Measurements from ENCODE around the gene FAN1. TPM values are rescaled to one million over a fixed set of nuclear protein-coding genes. Genes with fewer than 3 reads are reported as not detected.

The FAN1 gene
- total RNA-seq, 1 experiment from 2014 or later = 28.2 TPM

DNA sequence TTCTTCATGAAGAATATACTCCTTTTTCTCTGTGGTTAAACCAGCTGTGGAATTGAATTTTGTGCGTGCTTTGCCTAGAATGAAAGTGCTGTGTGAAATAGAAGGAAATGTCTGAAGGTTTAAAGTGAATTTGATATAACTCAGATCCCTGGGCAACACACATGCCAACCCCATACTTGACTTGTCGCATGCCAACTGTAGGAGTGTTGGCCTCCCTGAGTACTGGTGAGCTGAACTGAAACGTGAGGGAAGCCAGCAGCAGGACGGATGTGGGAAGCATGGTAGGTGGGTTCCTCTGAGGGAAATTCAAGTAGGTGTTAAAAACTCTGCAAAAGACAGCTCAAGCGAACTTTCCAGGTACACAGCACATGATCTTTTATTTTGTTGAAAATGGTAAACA lies 14.7 kb downstream of the FAN1 start:
- no peaks in the 10 kb centered on the region for H4K20me1 ChIP-seq (ENCODE audit: control insufficient read depth, insufficient read depth, insufficient read length)
- H2BK12ac ChIP-seq (ENCODE audit: insufficient read length, low read depth, low read length) = no peak overlapping the region
- H3K4me2 ChIP-seq (ENCODE audit: insufficient read depth, insufficient read length, low read length) = no peak overlapping the region
- H4K5ac ChIP-seq (ENCODE audit: insufficient read length, low read depth, low read length) = no peak overlapping the region
- H2BK15ac ChIP-seq (ENCODE audit: low read depth, low read length) = no peak overlapping the region
- H3K56ac ChIP-seq (ENCODE audit: insufficient read length, low read depth, low read length) = no peak overlapping the region
- no peak overlapping the region for H2BK120ac ChIP-seq (ENCODE audit: low read depth, low read length, poor library complexity, severe bottlenecking)
- Mint-ChIP-seq H3K27ac (peak overlapping the region in 1 of 3 experiments; percentile 61; a peak in 1 of 7 replicates), H3K27me3 (ENCODE audit: low read depth) (no peaks in the 10 kb centered on the region), H3K9me3 (no peaks in the 10 kb centered on the region), H3K36me3 (ENCODE audit: insufficient read depth in 1 of 3, low read depth in 3 of 3) (peaks cover 24 to 65% (median 54%) of the 10 kb centered on the region in 3 experiments; a peak in 6 of 7 replicates), H3K4me1 (peaks cover 29 to 35% of the 10 kb centered on the region in 2 experiments), H3K4me3 (no peak overlapping the region)
- no peak for DNase-seq
- H3T11ph ChIP-seq (ENCODE audit: low read length) = no peak overlapping the region
- no peak overlapping the region for H3K4ac ChIP-seq (ENCODE audit: low read depth, low read length)
- no peaks in the 10 kb centered on the region for H3K9me3 ChIP-seq (ENCODE audit: control insufficient read depth, low read depth, low read length)
- H3K79me1 ChIP-seq (ENCODE audit: insufficient read depth, low read depth, low read length, poor library complexity, severe bottlenecking) = no peaks in the 10 kb centered on the region
- no CpG with 5 or more reads among the region's 5 CpGs for WGBS (ENCODE audit: extremely low coverage, insufficient read length, low lambda C conversion rate)
- H3K27me3 ChIP-seq (ENCODE audit: insufficient read depth, low read length) = no peaks in the 10 kb centered on the region
- no peak overlapping the region for H3K27ac ChIP-seq (ENCODE audit: insufficient read length, low read depth, low read length)
- no peaks in the 10 kb centered on the region for H3K23me2 ChIP-seq (ENCODE audit: insufficient read length, low read depth, low read length, poor library complexity, severe bottlenecking)
- H3K14ac ChIP-seq (ENCODE audit: insufficient read depth, low read length) = no peak overlapping the region
- no peak overlapping the region for H2AK5ac ChIP-seq (ENCODE audit: insufficient read length, low read length)
- H3K79me2 ChIP-seq (ENCODE audit: insufficient read depth, low read length) = no peaks in the 10 kb centered on the region
- H4K91ac ChIP-seq (ENCODE audit: insufficient read length, low read depth, low read length) = no peak overlapping the region
- H3K9ac ChIP-seq (ENCODE audit: extremely low read depth, insufficient read length, low read length) = no peak overlapping the region
- no peak overlapping the region for H3K18ac ChIP-seq (ENCODE audit: insufficient read length, low read depth, low read length)
- H2BK5ac ChIP-seq (ENCODE audit: insufficient read length, low read length) = no peak overlapping the region
- peaks cover 7% of the 10 kb centered on the region; the same call in 1 of the 2 replicates for H3K4me1 ChIP-seq (ENCODE audit: insufficient read depth, low read length)
- TF ChIP-seq, protein P1, sequence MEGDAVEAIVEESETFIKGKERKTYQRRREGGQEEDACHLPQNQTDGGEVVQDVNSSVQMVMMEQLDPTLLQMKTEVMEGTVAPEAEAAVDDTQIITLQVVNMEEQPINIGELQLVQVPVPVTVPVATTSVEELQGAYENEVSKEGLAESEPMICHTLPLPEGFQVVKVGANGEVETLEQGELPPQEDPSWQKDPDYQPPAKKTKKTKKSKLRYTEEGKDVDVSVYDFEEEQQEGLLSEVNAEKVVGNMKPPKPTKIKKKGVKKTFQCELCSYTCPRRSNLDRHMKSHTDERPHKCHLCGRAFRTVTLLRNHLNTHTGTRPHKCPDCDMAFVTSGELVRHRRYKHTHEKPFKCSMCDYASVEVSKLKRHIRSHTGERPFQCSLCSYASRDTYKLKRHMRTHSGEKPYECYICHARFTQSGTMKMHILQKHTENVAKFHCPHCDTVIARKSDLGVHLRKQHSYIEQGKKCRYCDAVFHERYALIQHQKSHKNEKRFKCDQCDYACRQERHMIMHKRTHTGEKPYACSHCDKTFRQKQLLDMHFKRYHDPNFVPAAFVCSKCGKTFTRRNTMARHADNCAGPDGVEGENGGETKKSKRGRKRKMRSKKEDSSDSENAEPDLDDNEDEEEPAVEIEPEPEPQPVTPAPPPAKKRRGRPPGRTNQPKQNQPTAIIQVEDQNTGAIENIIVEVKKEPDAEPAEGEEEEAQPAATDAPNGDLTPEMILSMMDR (conservative IDR thresholded peaks at IDR 0.05) = no peak
- no peak overlapping the region for H2AFZ ChIP-seq (ENCODE audit: low read length)
- H4K8ac ChIP-seq (replicated peaks; ENCODE audit: insufficient read length, low read depth, low read length) = no peak overlapping the region
- no peak overlapping the region for H2BK20ac ChIP-seq (ENCODE audit: low read depth, low read length, poor library complexity, severe bottlenecking)
- no peak overlapping the region for H3K23ac ChIP-seq (ENCODE audit: insufficient read length, low read depth, low read length)

All from H9 (cell line).